WTC11 (cell line): Measurements from ENCODE around the gene NFATC1.

Source experiments
- IRF2 ChIP-seq: sonication (generic); formaldehyde crosslinking; IDR thresholded peaks from 2 replicates; pipeline ENCODE4 v1.8.0; 2022; ENCODE audit warnings: low read depth, missing genetic modification reagents, borderline replicate concordance
- SP1 ChIP-seq: sonication (generic); formaldehyde crosslinking; conservative IDR thresholded peaks from 2 replicates; pipeline ENCODE4 v1.8.1; 2022; ENCODE audit warnings: missing genetic modification reagents
- TF ChIP-seq, protein P1 (sequence below): sonication (generic); formaldehyde crosslinking; IDR thresholded peaks from 2 replicates; pipeline ENCODE4 v1.8.1; 2022; ENCODE audit warnings: mild to moderate bottlenecking, missing genetic modification reagents, moderate library complexity, borderline replicate concordance

DNA sequence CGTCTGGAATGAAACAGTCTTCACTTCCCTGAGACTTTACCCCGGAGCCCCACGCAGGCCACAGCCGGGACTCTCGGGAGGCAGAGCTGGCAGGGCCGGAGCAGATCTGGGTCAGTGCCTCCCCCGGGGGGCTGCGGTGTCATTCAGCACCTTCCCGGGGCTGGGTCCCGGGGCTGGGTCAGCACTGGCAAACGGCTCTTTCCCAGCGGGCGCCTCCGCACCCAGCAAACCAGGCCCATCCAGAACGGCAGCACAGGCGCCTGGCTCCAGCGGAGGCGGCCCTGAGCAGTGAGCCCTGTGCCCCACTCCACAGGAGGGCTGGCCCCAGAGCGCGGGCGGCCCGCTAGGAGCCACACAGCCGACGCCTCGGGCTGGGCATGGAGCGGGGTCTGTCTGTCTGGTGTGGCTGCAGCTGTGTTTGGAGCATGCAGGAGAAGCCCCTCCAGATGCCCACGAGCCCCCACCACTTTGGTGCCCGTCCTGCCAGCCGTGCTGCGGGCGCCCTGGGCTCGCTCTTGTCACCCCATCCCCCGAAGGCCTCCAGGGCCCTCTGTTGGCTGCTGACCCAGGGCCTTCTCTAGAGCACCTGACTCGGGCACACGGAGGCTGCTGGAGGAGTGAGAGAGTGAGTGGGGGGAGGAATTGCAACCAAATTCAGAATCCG lies 151.8 kb downstream of the NFATC1 start:
- TF ChIP-seq IRF2 (CRISPR knock-in tag) (no peak), SP1 (CRISPR knock-in tag) (no peak)
- TF ChIP-seq, protein P1, sequence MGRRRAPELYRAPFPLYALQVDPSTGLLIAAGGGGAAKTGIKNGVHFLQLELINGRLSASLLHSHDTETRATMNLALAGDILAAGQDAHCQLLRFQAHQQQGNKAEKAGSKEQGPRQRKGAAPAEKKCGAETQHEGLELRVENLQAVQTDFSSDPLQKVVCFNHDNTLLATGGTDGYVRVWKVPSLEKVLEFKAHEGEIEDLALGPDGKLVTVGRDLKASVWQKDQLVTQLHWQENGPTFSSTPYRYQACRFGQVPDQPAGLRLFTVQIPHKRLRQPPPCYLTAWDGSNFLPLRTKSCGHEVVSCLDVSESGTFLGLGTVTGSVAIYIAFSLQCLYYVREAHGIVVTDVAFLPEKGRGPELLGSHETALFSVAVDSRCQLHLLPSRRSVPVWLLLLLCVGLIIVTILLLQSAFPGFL (CRISPR knock-in tag): no peak
